CD4-positive, alpha-beta T cell treated with Interleukin-1 beta for 1 hour (primary cell): ENCODE data around the gene ZC3HAV1.
"Not testable (repeated sequence)": the region's sequence is repeated elsewhere in the genome, so short reads cannot be mapped to it uniquely, and the experiment has no call there.

Source experiments
- DNase-seq, 2 donors: peaks; one replicate each; pipeline ENCODE4 v3.0.0-alpha.2; 2020 to 2022

ZC3HAV1 gene

DNA sequence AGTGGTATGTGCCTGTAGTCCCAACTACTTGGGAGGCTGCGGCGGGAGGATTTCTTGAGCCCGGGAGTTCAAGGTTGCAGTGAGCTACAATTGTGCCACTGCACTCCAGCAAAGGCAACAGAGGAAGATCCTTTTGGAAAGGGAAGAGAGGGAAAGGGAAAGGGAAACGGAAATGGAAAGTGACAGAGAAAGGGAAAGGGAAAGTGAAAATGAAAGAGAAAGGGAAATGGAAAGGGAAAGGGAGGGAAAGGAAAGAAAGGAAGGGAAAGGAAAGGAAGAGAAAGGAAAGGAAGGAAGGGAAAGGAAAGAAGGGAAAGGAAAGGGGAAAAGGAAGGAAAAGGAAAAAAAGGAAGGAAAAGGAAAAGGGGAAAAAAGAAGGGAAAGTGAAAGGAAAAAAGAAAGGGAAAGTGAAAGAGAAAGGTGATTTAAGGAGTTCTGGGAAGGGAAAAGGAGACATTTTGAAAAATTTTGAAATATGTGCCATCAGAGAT lies 2.3 kb upstream of the ZC3HAV1 start:
- no peak for DNase-seq

DNA sequence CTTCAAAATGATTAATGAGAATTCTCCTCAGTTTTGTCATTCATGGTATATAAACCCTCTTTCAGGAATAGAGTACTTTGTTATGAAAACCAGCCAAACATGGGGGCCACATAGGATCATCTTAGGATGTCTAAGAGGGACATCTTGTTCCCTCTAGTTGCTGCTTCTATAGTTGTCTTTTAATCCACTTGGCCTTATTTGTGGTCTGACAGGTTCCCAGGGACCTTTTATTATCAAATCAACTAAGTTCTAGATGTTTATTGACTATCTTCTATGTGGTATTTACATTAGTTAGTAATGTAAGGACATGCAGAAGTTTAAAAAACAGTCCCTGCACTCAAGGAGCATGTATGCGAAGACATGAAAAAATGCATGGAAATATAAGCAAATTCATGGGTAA lies 1.6 kb upstream of the ZC3HAV1 start:
- no peak for DNase-seq

GRCh38 chr7:139109983-139110411 lies 477 bp upstream of the ZC3HAV1 start:
- no peak for DNase-seq

- DNase-seq, result peak in 1 of 2 donors; percentile 20
Observed at GRCh38 chr7:139108266-139109187, 993 bp downstream of the ZC3HAV1 start.

GRCh38 chr7:139106959-139107358 lies 2.6 kb downstream of the ZC3HAV1 start:
- no peak for DNase-seq

DNA sequence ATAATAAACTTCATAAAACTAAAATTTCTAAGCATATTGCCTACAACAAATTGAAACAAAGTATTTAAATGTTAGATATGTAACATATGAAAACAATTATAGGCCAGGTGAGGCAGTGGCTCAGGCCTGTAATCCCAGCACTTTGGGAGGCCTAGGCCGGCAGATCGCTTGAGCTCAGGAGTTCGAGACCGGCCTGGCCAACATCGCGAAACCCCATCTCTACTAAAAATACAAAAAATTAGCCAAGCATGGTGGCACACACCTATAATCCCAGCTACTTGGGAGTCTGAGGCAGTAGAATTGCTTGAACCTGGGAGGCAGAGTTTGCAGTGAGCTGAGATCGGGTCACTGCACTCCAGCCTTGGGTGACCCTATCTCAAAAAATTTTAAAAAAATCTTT lies 3.3 kb downstream of the ZC3HAV1 start:
- not testable (repeated sequence) for DNase-seq

GRCh38 chr7:139105484-139105883 lies 4.0 kb downstream of the ZC3HAV1 start:
- no peak for DNase-seq

- peak in 1 of 2 donors; percentile 18 for DNase-seq
Observed at GRCh38 chr7:139104091-139104450, 5.4 kb downstream of the ZC3HAV1 start.

GRCh38 chr7:139103057-139103815 lies 6.3 kb downstream of the ZC3HAV1 start:
- no peak for DNase-seq

DNA sequence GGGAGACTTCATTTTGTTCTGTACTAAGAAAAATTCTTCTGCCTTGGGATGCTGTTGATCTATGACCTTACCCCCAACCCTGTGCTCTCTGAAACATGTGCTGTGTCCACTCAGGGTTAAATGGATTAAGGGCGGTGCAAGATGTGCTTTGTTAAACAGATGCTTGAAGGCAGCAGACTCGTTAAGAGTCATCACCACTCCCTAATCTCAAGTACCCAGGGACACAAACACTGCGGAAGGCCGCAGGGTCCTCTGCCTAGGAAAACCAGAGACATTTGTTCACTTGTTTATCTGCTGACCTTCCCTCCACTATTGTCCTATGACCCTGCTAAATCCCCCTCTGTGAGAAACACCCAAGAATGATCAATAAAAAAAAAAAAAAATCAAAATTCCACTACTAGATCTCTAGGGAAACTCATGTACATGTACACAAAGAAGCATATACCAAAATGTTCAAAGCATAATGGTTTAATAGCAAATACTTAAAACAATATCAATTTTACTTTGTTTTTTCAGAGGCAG lies 7.8 kb downstream of the ZC3HAV1 start:
- DNase-seq, result not testable (repeated sequence)

GRCh38 chr7:139099172-139099947 lies 10.2 kb downstream of the ZC3HAV1 start:
- no peak for DNase-seq

- peak; percentile 86 to 89 for DNase-seq
Observed at GRCh38 chr7:139095194-139095659, 14.3 kb downstream of the ZC3HAV1 start.

DNA sequence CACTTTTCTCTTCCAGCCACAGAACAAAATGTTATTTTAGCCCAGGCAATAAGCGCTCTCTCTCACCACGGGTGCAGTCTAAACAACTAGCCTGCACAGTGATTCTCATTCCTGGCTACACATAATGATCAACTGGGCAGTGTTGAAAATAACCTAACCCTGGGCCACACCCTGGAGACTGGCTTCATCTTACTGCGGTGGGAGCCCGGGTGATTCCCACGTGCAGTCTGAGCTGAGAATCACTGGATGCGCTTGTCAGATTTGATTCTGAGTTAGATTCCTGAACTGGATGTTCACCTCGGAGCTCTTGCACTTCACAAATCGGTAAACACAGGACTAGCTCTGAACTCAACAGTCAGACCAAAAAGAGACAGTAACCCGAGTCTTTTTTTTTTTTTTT lies 14.9 kb downstream of the ZC3HAV1 start:
- no peak for DNase-seq

DNA sequence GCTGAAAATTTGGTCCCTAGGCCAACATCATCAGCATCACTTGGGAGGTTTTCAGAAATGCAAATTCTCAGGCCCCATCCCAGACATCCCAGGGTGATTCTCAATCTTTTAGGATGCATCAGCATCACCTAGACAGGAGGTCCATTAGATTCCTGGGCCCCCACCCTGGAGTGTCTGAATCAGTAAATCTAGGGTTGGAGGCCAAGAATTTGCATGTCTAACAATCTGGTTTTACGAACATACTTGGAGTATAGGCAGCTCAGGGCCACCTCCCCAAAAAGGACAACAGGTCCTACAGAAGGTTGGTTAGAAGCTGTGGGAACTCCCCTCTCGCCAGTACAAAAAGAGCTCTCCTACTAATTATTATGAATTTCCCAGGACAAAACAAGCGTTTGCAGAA lies 15.5 kb downstream of the ZC3HAV1 start:
- no peak for DNase-seq

- not testable (repeated sequence) for DNase-seq
Observed at GRCh38 chr7:139093512-139093911, 16.0 kb downstream of the ZC3HAV1 start.

- no peak for DNase-seq
Observed at GRCh38 chr7:139092090-139092796, 17.3 kb downstream of the ZC3HAV1 start.

GRCh38 chr7:139091677-139091996 lies 17.9 kb downstream of the ZC3HAV1 start:
- DNase-seq, result no peak

GRCh38 chr7:139089118-139089517 lies 20.4 kb downstream of the ZC3HAV1 start:
- no peak for DNase-seq

GRCh38 chr7:139088268-139088667 lies 21.3 kb downstream of the ZC3HAV1 start:
- no peak for DNase-seq

- no peak for DNase-seq
Observed at GRCh38 chr7:139087212-139087611, 22.3 kb downstream of the ZC3HAV1 start.

DNA sequence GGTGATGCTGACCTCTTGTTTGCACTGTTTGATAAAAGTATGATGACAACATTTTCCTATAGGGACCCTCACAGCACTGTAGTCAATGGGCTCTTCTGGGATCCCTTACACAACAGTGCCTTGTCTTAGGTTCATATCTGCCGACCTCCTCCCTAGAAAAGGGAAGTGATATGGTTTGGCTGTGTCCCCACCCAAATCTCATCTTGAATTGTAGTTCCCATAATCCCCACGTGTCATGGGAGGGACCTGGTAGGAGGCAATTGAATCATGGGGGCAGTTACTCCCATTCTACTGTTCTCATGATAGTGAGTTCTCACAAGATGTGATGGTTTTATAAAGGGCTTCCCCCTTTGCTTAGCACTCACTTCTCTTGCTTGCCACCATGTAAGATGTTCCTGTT lies 23.1 kb downstream of the ZC3HAV1 start:
- no peak for DNase-seq

- no peak for DNase-seq
Observed at GRCh38 chr7:139084709-139085108, 24.8 kb downstream of the ZC3HAV1 start.
